Endometrial microvascular endothelial cells (primary cell): ENCODE results near the gene CCL26. TPM values are rescaled to one million over a fixed set of nuclear protein-coding genes. Genes with fewer than 3 reads are reported as not detected.
"Not testable (repeated sequence)": the region's sequence is repeated elsewhere in the genome, so short reads cannot be mapped to it uniquely, and the experiment has no call there.

Source experiments
- in situ Hi-C: cut with HindIII; loops from 2 replicates; pipeline ENCODE4 v1.10.0; 2017; ENCODE audit warnings: low sequenced_read_pairs, low pct_unique_long_range_greater_than_20kb; ENCODE audit errors: inconsistent ontology term
- total RNA-seq: library from RNA; depleted of rRNA; stranded (reverse); fragments of >200 nt; gene quantifications from one replicate; pipeline ENCODE4 v1.2.3, GENCODE V29; 2015; ENCODE audit errors: inconsistent ontology term

The CCL26 gene
- total RNA-seq, 1 donor from 2014 or later: not detected

GRCh38 chr7:75796420-75796819 lies 24.4 kb upstream of the CCL26 start:
- in situ Hi-C loops: no loop called here

GRCh38 chr7:75795831-75796285 lies 23.8 kb upstream of the CCL26 start:
- in situ Hi-C loops: no loop called here

GRCh38 chr7:75793676-75794075 lies 21.7 kb upstream of the CCL26 start:
- in situ Hi-C loops: no loop called here

- in situ Hi-C loops: not testable (repeated sequence)
These were observed 20.6 kb upstream of the CCL26 start for GRCh38 chr7:75792567-75792966.

- in situ Hi-C loops: no loop called here
These were observed 17.4 kb upstream of the CCL26 start for GRCh38 chr7:75789361-75789924.

- in situ Hi-C loops: not testable (repeated sequence)
These were observed 16.3 kb upstream of the CCL26 start for GRCh38 chr7:75788154-75788847.

GRCh38 chr7:75783058-75783457 lies 11.0 kb upstream of the CCL26 start:
- in situ Hi-C loops: not testable (repeated sequence)

- in situ Hi-C loops: not testable (repeated sequence)
These were observed 8.7 kb upstream of the CCL26 start for GRCh38 chr7:75780647-75781273.

- in situ Hi-C loops: not testable (repeated sequence)
These were observed 7.5 kb upstream of the CCL26 start for GRCh38 chr7:75779516-75779915.

- in situ Hi-C loops: not testable (repeated sequence)
These were observed 7.0 kb upstream of the CCL26 start for GRCh38 chr7:75779035-75779434.

GRCh38 chr7:75776295-75776971 lies 4.4 kb upstream of the CCL26 start:
- in situ Hi-C loops: no loop called here

- in situ Hi-C loops: not testable (repeated sequence)
These were observed 1.9 kb upstream of the CCL26 start for GRCh38 chr7:75773958-75774357.

- in situ Hi-C loops: no loop called here
These were observed 787 bp downstream of the CCL26 start for GRCh38 chr7:75771224-75771623.

- in situ Hi-C loops: no loop called here
These were observed 9.6 kb downstream of the CCL26 start for GRCh38 chr7:75762350-75762917.

GRCh38 chr7:75761801-75762200 lies 10.2 kb downstream of the CCL26 start:
- in situ Hi-C loops: not testable (repeated sequence)

- in situ Hi-C loops: no loop called here
These were observed 13.5 kb downstream of the CCL26 start for GRCh38 chr7:75758491-75758890.

GRCh38 chr7:75757860-75758259 lies 14.2 kb downstream of the CCL26 start:
- in situ Hi-C loops: no loop called here

- in situ Hi-C loops: no loop called here
These were observed 14.9 kb downstream of the CCL26 start for GRCh38 chr7:75756991-75757676.
